NCI-H1417 (cell line): ENCODE data around the gene KCNIP3.
A peak's percentile ranks its signal among the peaks of the same experiment; 100 is the strongest.

ENCODE experiments used
- DNase-seq, 3 experiments: peaks; one replicate each; lab custom pipeline; 2025; lab: John Stamatoyannopoulos, UW

KCNIP3 gene

DNA sequence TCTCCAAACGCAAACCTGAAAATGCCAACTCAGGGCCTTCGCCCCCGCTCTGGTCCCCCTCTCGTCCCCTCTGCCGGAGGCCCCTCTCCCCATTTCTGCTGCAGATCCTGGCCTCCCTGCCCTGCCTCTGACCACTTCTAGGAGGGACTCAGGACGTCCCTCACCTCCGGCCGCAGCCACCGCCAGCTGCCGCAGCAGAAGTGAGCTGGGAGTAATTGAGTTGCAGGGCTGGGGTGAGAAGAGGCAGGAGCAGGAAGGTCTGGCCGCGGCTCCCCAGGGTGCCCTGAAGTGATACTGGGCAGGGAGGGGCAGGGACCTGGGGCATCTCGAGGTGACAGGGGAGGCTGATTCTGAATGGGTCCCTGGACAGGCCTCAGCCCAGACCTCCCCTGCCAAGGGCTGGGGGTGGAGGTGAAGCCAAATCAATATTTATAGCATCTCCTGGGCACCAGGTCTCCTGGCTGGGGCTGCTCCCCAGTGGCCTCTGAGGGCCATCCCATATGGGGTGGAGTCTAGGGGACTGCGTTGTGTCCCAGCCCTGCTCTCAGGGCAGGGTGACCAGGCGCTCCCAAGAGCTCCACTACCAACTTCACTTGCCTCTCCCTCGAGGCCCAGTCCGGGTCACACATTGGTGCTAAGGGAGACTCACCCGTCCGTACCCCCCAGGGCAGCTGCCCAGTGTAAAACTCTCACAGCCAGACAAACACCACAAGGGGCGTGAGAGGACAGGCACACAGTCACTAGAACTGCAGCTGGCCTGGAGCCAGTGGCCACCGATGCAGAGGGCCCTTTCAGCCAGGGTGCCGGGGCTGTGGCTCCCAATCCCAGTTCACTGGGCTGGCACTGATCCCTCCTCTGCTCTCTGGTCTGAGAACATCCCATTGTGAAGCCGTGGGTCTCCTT, 33.0 kb downstream of the KCNIP3 start:
- no peak for DNase-seq

DNA sequence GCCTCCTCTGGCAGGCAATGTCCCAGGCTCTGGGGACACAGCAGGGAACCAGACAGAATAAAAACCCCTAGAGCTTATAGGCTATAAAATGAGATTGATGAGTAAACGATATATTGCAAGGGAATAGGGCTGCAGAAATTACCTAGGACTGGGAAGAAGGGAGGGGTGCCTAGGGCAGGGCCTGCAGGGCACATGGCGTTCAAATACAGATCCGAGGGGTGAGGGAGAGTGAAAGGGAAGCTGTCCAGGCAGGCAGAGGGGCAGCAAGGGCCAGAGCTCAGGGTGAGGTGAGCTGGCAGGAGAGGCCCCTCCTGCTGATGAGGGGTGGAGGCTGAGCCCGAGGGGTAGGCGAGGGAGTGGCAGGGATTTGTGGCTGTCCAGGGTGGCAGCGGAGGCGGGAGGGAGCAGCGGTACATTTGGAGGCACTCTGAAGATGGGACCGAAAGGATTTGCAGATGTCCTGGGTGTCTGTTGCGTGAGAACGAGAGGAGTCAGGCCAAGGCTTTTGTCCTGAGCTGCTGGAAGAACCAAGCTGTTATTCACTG, 33.7 kb downstream of the KCNIP3 start:
- peak in 1 of 3 experiments; percentile 10 for DNase-seq

DNA sequence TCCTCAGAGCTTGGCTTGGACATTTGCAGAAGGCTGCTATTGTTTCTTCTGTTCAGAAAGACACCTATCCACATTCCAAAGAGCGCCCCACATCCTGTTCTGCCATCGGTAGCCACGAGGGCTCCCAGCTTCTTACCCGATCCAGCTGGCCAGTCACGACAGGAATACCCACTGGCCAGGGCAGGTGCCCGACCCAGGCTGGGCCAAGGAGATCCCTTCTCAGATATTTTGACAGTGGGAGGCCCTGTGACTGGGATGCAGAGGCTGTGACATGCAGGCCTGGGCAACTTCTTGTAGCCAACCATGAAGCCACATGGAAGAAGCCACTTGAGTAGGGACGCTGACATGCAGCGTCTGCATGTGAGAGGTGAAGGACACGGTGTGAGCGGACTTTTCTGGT, 34.5 kb downstream of the KCNIP3 start:
- no peak for DNase-seq

DNA sequence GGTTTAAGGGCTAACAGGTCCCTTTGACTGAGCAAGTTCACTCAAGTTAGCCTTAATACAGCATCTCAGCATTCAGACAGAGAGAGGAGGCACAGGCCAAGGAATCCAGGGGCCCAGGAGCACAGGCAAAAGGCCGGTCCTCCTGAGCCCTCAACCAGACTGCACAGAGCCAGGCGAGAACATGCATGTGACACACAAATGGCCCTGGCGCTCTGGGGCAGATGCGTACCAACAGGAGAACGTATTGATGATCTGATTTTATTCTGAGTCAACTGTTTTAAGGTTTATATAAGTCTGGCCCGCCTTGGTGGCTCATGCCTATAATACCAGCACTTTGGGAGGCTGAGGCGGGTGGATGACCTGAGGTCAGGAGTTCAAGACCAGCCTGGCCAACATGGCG, 34.9 kb downstream of the KCNIP3 start:
- no peak for DNase-seq

- no peak for DNase-seq
Measured at GRCh38 chr2:95333056-95333455, 35.9 kb downstream of the KCNIP3 start.

DNA sequence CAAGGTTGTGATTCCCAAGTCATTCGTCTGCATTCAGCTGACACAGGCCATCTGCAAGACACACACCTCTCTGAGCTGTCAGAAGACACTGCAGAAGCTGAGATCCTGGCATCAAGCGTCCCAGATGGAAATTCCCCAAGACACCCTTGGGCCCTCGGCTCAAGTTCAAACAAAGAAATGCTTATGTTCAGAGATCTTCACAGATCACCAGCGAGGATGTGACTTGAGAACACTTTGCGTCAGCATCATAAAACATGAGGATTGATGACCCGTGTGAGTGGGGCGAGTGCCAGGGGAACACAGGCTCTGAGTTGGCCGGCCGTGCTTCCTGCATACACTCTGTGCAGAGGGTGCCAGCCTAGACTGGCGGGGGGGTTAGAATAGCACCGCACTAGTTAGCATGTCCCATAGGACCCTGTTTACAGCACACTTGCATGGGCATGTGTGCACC, 36.8 kb downstream of the KCNIP3 start:
- DNase-seq, result peak in 1 of 3 experiments; percentile 12

GRCh38 chr2:95334916-95335641, 37.9 kb downstream of the KCNIP3 start:
- DNase-seq, result no peak

GRCh38 chr2:95336406-95336805, 39.3 kb downstream of the KCNIP3 start:
- no peak for DNase-seq

DNA sequence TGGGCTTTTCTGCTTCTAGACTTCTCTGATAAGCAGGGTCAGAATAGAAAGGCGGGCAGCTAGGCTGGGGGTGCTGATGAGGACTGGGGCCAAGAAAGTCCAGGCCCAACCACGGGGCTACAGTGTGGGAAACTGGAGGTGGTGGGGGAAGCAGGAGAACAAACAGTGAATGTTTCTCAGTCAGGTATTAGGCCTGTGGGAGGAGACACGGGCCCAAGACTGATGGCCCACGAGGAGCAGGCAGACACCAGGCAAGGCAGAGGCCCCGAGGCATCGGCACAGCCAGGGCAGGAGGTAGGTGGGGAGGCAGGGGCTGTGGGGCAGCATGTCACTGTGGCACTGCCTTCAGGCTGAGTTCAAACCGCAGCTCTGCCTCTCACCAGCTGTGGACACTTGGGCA, 40.7 kb downstream of the KCNIP3 start:
- DNase-seq, result no peak

- no peak for DNase-seq
Measured at GRCh38 chr2:95342556-95343320, 45.6 kb downstream of the KCNIP3 start.

DNA sequence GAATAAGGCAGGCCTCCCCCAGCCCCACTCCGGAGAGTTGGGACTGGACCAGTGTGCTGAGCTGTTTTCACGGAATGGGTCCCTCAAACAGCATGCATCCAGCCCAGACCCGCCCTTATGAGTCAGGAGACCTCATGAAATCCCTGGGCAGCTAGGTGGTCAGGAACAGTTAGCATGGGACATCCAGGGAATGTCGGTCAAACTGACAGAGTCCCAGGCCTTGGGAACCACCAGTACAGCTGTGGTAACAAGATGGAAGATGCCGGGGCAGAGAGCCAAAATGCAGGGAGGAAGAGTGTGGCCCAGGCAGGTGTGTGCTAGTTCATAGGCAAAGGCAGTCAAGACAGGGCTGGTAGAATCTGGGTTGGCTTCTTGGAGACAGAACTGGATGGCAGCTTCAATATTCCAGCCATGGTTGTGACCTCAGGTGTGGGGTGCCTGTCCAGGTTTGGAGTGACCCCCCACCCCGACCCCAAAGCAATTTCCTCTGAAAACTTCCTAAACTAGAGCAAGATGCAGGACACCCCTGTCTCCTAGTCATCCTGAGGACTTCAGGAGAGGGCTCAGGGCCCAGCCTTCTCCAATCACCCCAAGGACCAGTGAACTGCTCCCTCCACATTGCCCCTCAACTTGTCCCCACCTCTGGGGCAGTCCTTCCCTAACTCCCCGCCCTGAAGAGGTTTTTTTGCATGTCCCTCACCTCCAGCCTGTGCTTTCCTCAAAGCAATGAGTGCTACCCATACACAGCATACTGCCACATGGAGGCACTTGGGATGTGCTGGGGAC, 46.5 kb downstream of the KCNIP3 start:
- DNase-seq, result no peak

GRCh38 chr2:95344215-95344583, 47.1 kb downstream of the KCNIP3 start:
- no peak for DNase-seq

GRCh38 chr2:95344656-95345055, 47.5 kb downstream of the KCNIP3 start:
- DNase-seq, result peak in 1 of 3 experiments; percentile 31

- DNase-seq, result no peak
Measured at GRCh38 chr2:95345081-95345562, 48.0 kb downstream of the KCNIP3 start.

GRCh38 chr2:95345563-95346230, 48.5 kb downstream of the KCNIP3 start:
- DNase-seq, result peak; percentile 37 to 86 (median 83)

DNA sequence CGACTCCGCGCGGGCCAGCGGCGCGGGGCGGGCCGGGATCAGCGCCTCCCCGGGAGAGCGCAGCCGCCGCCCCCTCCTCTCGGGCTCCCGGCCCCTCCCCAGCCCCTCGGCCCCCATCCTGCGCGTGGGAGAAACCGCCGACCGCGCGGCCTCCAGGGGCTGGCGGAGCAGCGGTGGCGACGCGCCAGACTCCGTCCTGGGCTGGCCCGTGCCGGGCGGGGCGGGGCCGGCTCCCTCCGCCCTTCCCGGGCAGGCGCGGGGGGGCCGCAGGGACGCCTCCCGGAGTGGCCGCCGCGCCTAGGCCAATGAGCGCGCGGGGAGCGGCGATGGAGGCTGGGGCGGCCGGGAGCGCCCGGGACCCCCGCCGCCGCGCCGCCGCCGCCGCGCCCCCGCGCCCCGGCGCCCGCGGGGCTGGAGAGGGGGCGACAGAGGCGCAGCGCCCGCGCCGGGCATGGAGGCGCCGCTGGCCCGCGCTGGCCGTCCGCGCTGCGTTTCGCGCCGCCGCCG, 49.1 kb downstream of the KCNIP3 start:
- DNase-seq, result peak in 2 of 3 experiments; percentile 4 to 36

DNA sequence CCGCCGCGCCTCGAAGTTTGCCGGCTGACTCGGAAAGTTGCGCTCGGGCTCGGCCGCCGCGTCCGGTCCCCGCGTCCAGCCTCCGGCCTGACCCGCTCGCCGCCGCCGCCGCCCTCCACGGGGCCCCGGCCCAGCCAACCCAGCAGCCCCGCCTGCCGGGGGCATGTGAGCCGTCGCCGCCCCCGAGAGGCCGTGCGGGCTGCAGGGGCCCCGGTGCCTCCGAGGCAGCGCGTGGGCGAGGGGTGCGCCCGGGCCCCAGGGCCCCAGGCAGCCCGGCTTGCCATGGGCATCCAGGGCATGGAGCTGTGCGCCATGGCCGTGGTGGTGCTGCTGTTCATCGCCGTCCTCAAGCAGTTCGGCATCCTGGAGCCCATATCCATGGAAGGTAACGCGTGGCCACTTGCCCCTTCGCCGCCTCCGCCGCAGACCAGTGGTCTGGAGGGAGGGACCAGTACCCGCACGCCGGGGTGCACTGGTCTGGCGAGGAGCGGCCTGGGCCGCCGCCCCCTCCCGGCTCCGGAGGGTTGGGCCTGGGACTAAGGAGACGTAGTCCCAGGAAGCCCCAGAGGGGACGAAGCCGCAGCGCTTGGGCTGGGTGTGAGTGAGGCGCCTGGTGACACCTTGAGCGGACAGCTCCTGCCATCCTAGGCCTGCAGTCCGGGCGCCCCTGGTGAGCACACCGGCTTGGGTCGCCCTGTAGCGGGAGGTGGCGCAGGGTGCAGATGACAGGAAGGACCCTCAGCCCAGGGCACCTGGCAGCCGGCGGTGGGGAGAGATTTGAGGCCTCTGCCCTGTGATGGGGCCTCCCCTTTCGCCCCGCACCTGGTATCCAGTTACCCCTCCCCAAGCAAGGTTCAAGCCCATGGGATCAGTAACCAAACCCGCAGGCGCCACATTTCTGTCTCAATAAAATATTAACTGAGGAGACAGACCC, 49.9 kb downstream of the KCNIP3 start:
- DNase-seq, result peak in 1 of 3 experiments; percentile 4

GRCh38 chr2:95347681-95348608, 50.8 kb downstream of the KCNIP3 start:
- no peak for DNase-seq
